Activated CD4-positive, alpha-beta memory T cell treated with anti-CD3 and anti-CD28 coated beads, Interleukin-2, amount 10 ng/mL, durations not matched to agents 7 days and 5 days (primary cell): ENCODE results near the gene CIITA. TPM values are rescaled to one million over a fixed set of nuclear protein-coding genes. Genes with fewer than 3 reads are reported as not detected.
A peak's percentile ranks its signal among the peaks of the same experiment; 100 is the strongest.
"Not testable (repeated sequence)": the region's sequence is repeated elsewhere in the genome, so short reads cannot be mapped to it uniquely, and the experiment has no call there.

ENCODE experiments used
- CTCF ChIA-PET: fragments of 350-600 bp; sonication (Branson Sonifier 250); formaldehyde crosslinking; loops from one replicate; lab custom pipeline; 2021; ENCODE audit warnings: antibody characterized with exemption, inconsistent platforms; lab: Charles Lee
- POLR2A ChIA-PET: fragments of 350-600 bp; sonication (Branson Sonifier 250); formaldehyde crosslinking; loops from one replicate; lab custom pipeline; 2021; ENCODE audit warnings: antibody characterized with exemption; lab: Charles Lee
- DNase-seq: peaks from one replicate; pipeline ENCODE4 v3.0.0-alpha.2; 2020
- H3K27ac Mint-ChIP-seq: one replicate; pipeline ENCODE4 v1.8.0; 2021; ENCODE audit warnings: mild to moderate bottlenecking, mixed read lengths
- H3K27me3 Mint-ChIP-seq: one replicate; pipeline ENCODE4 v1.8.0; 2021; ENCODE audit warnings: mixed read lengths
- H3K36me3 Mint-ChIP-seq: one replicate; pipeline ENCODE4 v1.8.0; 2021; ENCODE audit warnings: low read depth, mixed read lengths
- H3K4me1 Mint-ChIP-seq: one replicate; pipeline ENCODE4 v1.8.0; 2021; ENCODE audit warnings: mixed read lengths
- H3K4me3 Mint-ChIP-seq: one replicate; pipeline ENCODE4 v1.8.0; 2021; ENCODE audit warnings: mild to moderate bottlenecking, mixed read lengths
- H3K9me3 Mint-ChIP-seq: one replicate; pipeline ENCODE4 v1.8.0; 2021; ENCODE audit warnings: mixed read lengths
- total RNA-seq, 2 experiments: library from RNA; stranded (reverse); gene quantifications; one replicate each; pipeline ENCODE4 v1.2.3, GENCODE V29; 2021

CIITA gene
- total RNA-seq, 2 experiments from 2014 or later, result 48.5 to 48.9 TPM

GRCh38 chr16:10927497-10928112 lies 50.6 kb downstream of the CIITA start:
- Mint-ChIP-seq H3K27me3 (no peaks in the 10 kb centered on the region), H3K9me3 (no peaks in the 10 kb centered on the region), H3K36me3 (peaks cover 32% of the 10 kb centered on the region), H3K4me3 (no peak overlapping the region), H3K4me1 (peaks cover 4% of the 10 kb centered on the region), H3K27ac (no peak overlapping the region)
- DNase-seq, result no peak
- POLR2A ChIA-PET, result interaction anchor here (1.7 to 2.1 kb wide), 2 partner anchors 10 to 13 kb away, joined by 6 to 11 read pairs; no protein-coding TSS in a partner anchor
- CTCF ChIA-PET, result interaction anchor here (0.5 to 1.2 kb wide), 3 partner anchors 9 to 191 kb away, joined by 3 to 5 read pairs (median 3); partner anchors contain the start of gene DEXI

DNA sequence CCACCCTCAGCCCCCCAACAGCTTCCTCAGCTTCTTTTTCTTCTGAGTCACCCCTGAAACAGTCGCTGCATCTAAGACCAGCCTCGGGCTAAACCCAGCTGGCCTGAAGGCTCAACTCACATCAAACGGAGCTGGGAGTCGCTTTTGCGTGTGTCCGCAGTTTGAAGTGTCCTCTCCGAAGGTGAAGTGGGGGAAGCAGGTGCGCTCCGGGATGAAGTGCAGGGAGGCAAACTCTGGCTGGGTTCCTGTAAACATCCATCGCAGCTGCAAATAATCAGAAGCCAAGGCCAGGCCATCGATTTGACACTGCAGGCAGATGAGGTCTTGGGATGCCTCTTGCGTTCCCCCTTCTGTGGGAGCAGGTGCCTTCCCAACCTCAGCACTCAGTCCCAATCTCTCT lies 52.1 kb downstream of the CIITA start:
- DNase-seq, H3K9me3 Mint-ChIP-seq, H3K27ac Mint-ChIP-seq, H3K4me3 Mint-ChIP-seq, CTCF ChIA-PET, H3K27me3 Mint-ChIP-seq: not testable (repeated sequence)
- POLR2A ChIA-PET, result interaction anchor here (1.7 kb wide), 1 partner anchor 11 kb away, joined by 6 read pairs; no protein-coding TSS in a partner anchor
- H3K4me1 Mint-ChIP-seq, result peaks cover 16% of the 10 kb centered on the region
- peaks cover 22% of the 10 kb centered on the region for H3K36me3 Mint-ChIP-seq

- POLR2A ChIA-PET, result no interaction called here
- Mint-ChIP-seq H3K4me1 (peaks cover 26% of the 10 kb centered on the region), H3K27ac (peak overlapping the region; percentile 32), H3K27me3 (no peaks in the 10 kb centered on the region), H3K36me3 (peaks cover 16% of the 10 kb centered on the region), H3K9me3 (no peaks in the 10 kb centered on the region), H3K4me3 (no peak overlapping the region)
- CTCF ChIA-PET, result no interaction called here
- DNase-seq, result no peak
These were observed 53.1 kb downstream of the CIITA start for GRCh38 chr16:10929853-10930754.

DNA sequence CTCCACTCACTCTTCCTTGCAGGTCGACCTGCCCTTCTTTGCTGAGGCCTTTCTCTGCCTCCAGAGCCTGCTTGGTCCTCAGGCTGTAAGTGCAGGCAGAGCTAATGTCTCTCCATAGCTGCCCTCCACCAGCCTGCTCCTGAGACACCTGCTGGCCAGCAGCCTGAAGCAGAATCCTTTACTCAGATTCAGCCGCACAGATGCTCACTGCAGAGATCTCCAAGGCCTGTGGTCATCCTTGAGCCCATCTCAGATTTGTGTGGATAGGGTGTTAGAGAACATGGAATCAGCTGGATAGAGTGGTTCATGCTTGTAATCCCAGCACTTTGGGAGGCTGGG lies 53.7 kb downstream of the CIITA start:
- Mint-ChIP-seq H3K27ac (no peak overlapping the region), H3K9me3 (no peaks in the 10 kb centered on the region), H3K4me1 (peaks cover 31% of the 10 kb centered on the region), H3K27me3 (no peaks in the 10 kb centered on the region), H3K4me3 (no peak overlapping the region), H3K36me3 (peaks cover 20% of the 10 kb centered on the region)
- ChIA-PET CTCF (no interaction called here), POLR2A (no interaction called here)
- DNase-seq, result no peak

DNA sequence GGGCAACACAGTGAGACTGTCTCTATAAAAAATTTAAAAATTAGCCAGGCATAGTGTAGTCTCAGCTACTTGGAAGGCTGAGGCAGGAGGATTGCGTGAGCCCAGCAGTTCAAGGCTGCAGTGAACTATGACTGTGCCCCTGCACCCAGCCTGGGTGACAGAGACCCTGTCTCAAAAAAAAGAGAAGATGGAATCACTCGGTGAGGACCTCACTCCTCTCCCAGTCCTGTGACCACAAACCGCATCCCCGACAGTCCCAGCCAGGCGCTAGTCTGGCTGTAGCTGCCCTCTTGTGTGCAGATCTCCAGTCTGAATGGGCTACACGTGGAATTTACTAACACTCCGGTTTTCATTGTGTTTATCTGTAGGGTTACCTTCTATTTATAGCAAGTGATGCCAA lies 54.1 kb downstream of the CIITA start:
- CTCF ChIA-PET, result no interaction called here
- H3K4me1 Mint-ChIP-seq, result peaks cover 34% of the 10 kb centered on the region
- no peaks in the 10 kb centered on the region for H3K9me3 Mint-ChIP-seq
- H3K27ac Mint-ChIP-seq, result no peak overlapping the region
- H3K36me3 Mint-ChIP-seq, result peaks cover 24% of the 10 kb centered on the region
- POLR2A ChIA-PET, result no interaction called here
- no peaks in the 10 kb centered on the region for H3K27me3 Mint-ChIP-seq
- no peak for DNase-seq
- no peak overlapping the region for H3K4me3 Mint-ChIP-seq

GRCh38 chr16:10931977-10932632 lies 55.1 kb downstream of the CIITA start:
- H3K4me3 Mint-ChIP-seq, result no peak overlapping the region
- no peaks in the 10 kb centered on the region for H3K9me3 Mint-ChIP-seq
- H3K36me3 Mint-ChIP-seq, result peaks cover 27% of the 10 kb centered on the region
- no peaks in the 10 kb centered on the region for H3K27me3 Mint-ChIP-seq
- ChIA-PET CTCF (interaction anchor here (1.5 to 1.6 kb wide), 3 partner anchors 13 to 411 kb away, joined by 4 to 6 read pairs (median 5); no protein-coding TSS in a partner anchor), POLR2A (interaction anchor here (0.5 to 2.1 kb wide), 3 partner anchors 9 to 1756 kb away, joined by 3 to 10 read pairs (median 4); partner anchors contain the start of gene DEXI)
- DNase-seq, result no peak
- no peak overlapping the region for H3K27ac Mint-ChIP-seq
- H3K4me1 Mint-ChIP-seq, result peaks cover 43% of the 10 kb centered on the region

- H3K4me1 Mint-ChIP-seq, result peaks cover 54% of the 10 kb centered on the region
- H3K9me3 Mint-ChIP-seq, result no peaks in the 10 kb centered on the region
- H3K36me3 Mint-ChIP-seq, result peaks cover 25% of the 10 kb centered on the region
- H3K4me3 Mint-ChIP-seq, result no peak overlapping the region
- no peak for DNase-seq
- ChIA-PET CTCF (interaction anchor here (1.5 to 1.6 kb wide), 3 partner anchors 14 to 412 kb away, joined by 4 to 6 read pairs (median 5); no protein-coding TSS in a partner anchor), POLR2A (interaction anchor here (1.2 to 2.1 kb wide), 3 partner anchors 8 to 180 kb away, joined by 3 to 10 read pairs (median 3); partner anchors contain the start of gene DEXI)
- no peaks in the 10 kb centered on the region for H3K27me3 Mint-ChIP-seq
- no peak overlapping the region for H3K27ac Mint-ChIP-seq
These were observed 56.1 kb downstream of the CIITA start for GRCh38 chr16:10932959-10933710.

DNA sequence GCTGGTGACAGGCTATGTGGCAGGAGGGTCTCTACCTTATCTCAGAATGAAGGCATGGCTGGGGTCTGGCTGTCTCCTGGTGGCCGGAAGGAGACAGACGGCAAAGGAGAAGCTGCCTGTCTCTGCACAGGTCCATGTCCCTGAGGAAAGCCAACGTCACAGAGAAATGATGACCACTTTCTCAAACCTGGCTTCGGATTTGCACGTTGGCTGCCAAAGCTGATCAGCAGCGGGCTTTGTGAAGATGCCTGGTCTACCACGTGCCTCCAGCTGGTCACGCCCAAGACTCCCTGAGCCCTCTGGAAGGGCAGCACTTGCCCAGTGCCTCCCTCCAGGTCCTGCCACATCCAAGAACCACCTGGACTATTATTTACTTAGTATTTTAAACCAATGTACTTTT lies 56.9 kb downstream of the CIITA start:
- no peak overlapping the region for H3K4me3 Mint-ChIP-seq
- H3K4me1 Mint-ChIP-seq, result peaks cover 61% of the 10 kb centered on the region
- ChIA-PET CTCF (no interaction called here), POLR2A (interaction anchor here (1.3 to 1.5 kb wide), 2 partner anchors 14 to 17 kb away, joined by 3 read pairs; no protein-coding TSS in a partner anchor)
- H3K27ac Mint-ChIP-seq, result no peak overlapping the region
- no peaks in the 10 kb centered on the region for H3K27me3 Mint-ChIP-seq
- peaks cover 27% of the 10 kb centered on the region for H3K36me3 Mint-ChIP-seq
- H3K9me3 Mint-ChIP-seq, result no peaks in the 10 kb centered on the region
- DNase-seq, result no peak

- Mint-ChIP-seq H3K4me1 (peaks cover 67% of the 10 kb centered on the region), H3K4me3 (no peak overlapping the region), H3K27me3 (no peaks in the 10 kb centered on the region), H3K9me3 (no peaks in the 10 kb centered on the region), H3K27ac (peak overlapping the region; percentile 14), H3K36me3 (peaks cover 31% of the 10 kb centered on the region)
- CTCF ChIA-PET, result no interaction called here
- no peak for DNase-seq
- POLR2A ChIA-PET, result interaction anchor here (1.3 to 1.5 kb wide), 2 partner anchors 15 to 18 kb away, joined by 3 read pairs; no protein-coding TSS in a partner anchor
These were observed 57.5 kb downstream of the CIITA start for GRCh38 chr16:10934325-10935107.

DNA sequence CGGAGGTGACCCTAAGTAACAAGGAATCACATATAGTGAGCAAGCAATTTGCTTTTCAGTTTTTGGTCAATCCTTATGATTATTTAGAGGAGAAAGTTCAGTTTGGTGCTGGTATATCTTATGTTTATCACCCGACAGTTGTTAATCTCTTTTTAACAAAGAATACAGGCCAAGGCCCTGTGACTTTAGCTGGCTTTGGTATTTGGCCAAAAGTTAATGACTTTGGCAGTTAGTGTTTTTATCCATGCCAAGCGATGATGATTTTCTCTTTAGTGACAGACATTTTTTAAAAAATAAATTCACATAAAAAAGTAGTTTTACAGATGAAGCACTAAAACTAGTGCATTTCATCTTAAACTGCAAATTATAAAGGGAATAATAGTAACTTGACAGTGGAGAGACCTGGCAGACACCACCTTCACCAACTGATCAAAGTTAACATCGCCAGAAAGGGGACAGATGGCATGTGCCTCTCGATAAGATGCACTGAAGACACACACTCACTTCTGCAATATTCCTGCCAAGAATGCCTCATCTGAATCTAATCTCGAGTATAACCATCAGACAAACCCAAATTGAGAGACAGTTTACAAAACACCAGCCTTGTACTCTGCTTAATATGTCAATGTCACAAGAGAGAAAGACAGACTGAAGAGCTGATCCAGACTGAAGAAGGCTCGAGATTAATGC lies 58.4 kb downstream of the CIITA start:
- H3K9me3 Mint-ChIP-seq, result no peaks in the 10 kb centered on the region
- POLR2A ChIA-PET, result no interaction called here
- no peak overlapping the region for H3K4me3 Mint-ChIP-seq
- no peaks in the 10 kb centered on the region for H3K27me3 Mint-ChIP-seq
- no peak overlapping the region for H3K27ac Mint-ChIP-seq
- CTCF ChIA-PET, result no interaction called here
- peaks cover 72% of the 10 kb centered on the region for H3K4me1 Mint-ChIP-seq
- no peak for DNase-seq
- H3K36me3 Mint-ChIP-seq, result peaks cover 30% of the 10 kb centered on the region
